Activated CD4-positive, alpha-beta T cell treated with anti-CD3 and anti-CD28 coated beads for 36 hours (primary cell): Measurements from ENCODE around the gene FHL3. TPM values are rescaled to one million over a fixed set of nuclear protein-coding genes. Genes with fewer than 3 reads are reported as not detected.
A peak's percentile ranks its signal among the peaks of the same experiment; 100 is the strongest.

ENCODE experiments used
- ATAC-seq: fragments of 200-7000 bp; cut with Tn5 transposase; one replicate; pipeline ENCODE4 v1.10.0; 2021; ENCODE audit warnings: mild to moderate bottlenecking, moderate library complexity
- CTCF ChIA-PET: fragments of 350-600 bp; sonication (Branson Sonifier 250); formaldehyde crosslinking; loops from one replicate; lab custom pipeline; 2021; ENCODE audit warnings: antibody characterized with exemption; lab: Charles Lee
- POLR2A ChIA-PET: fragments of 350-600 bp; sonication (Branson Sonifier 250); formaldehyde crosslinking; loops from one replicate; lab custom pipeline; 2021; ENCODE audit warnings: antibody characterized with exemption, inconsistent platforms; lab: Charles Lee
- DNase-seq: peaks from one replicate; pipeline ENCODE4 v3.0.0-alpha.2; 2020
- H3K27ac Mint-ChIP-seq: one replicate; pipeline ENCODE4 v1.8.0; 2021; ENCODE audit warnings: mixed read lengths
- H3K27me3 Mint-ChIP-seq: one replicate; pipeline ENCODE4 v1.8.0; 2021; ENCODE audit warnings: mixed read lengths
- H3K36me3 Mint-ChIP-seq: one replicate; pipeline ENCODE4 v1.8.0; 2021; ENCODE audit warnings: low read depth, mixed read lengths
- H3K4me1 Mint-ChIP-seq: one replicate; pipeline ENCODE4 v1.8.0; 2021; ENCODE audit warnings: mixed read lengths
- H3K4me3 Mint-ChIP-seq: one replicate; pipeline ENCODE4 v1.8.0; 2021; ENCODE audit warnings: mild to moderate bottlenecking, moderate library complexity, mixed read lengths
- H3K9me3 Mint-ChIP-seq: one replicate; pipeline ENCODE4 v1.8.0; 2021; ENCODE audit warnings: low read depth, mixed read lengths
- intact Hi-C, 2 experiments: fragments of 100-400 bp; cut with DNase I in 1 of 2; cut with micrococcal nuclease in 1 of 2; formaldehyde crosslinking; loops; one replicate each; pipeline versions ENCODE4 v1.14.2 to v1.15.1; 2022 to 2024; cut with DNase I, micrococcal nuclease
- total RNA-seq, 2 experiments: library from RNA; stranded (reverse); gene quantifications; one replicate each; pipeline ENCODE4 v1.2.3, GENCODE V29; 2021

FHL3 gene
- total RNA-seq, 2 experiments from 2014 or later = 21.1 to 23.8 TPM

GRCh38 chr1:38026592-38027200 is 21.4 kb upstream of the FHL3 start:
- ChIA-PET CTCF (interaction anchor here (0.5 to 2.9 kb wide), 15 partner anchors 8 to 1177 kb away, joined by 3 to 27 read pairs (median 4); partner anchors contain the start of gene MTF1), POLR2A (interaction anchor here (0.6 to 2.6 kb wide), 2 partner anchors 14 to 507 kb away, joined by 3 to 27 read pairs; partner anchors contain the start of gene UTP11)
- peak overlapping the region; percentile 91 for H3K27ac Mint-ChIP-seq

GRCh38 chr1:38025664-38026063 is 20.4 kb upstream of the FHL3 start:
- H3K4me1 Mint-ChIP-seq = peaks cover 48% of the 10 kb centered on the region

More at GRCh38 chr1:38026592-38027200, 21.4 kb upstream of the FHL3 start:
- peaks cover 58% of the 10 kb centered on the region for H3K4me1 Mint-ChIP-seq
- no peak for ATAC-seq
- H3K9me3 Mint-ChIP-seq = no peaks in the 10 kb centered on the region
- no peak overlapping the region for H3K4me3 Mint-ChIP-seq
- peak; percentile 80 for DNase-seq
- intact Hi-C loops = loop anchor here (1.0 to 5.0 kb wide), 10 partner anchors 46 to 1666 kb away; partner anchors contain the start of gene HPCAL4 (in 1 of the 2)
- no peaks in the 10 kb centered on the region for H3K27me3 Mint-ChIP-seq
- peaks cover 39% of the 10 kb centered on the region for H3K36me3 Mint-ChIP-seq

GRCh38 chr1:38025233-38025632 is 19.9 kb upstream of the FHL3 start:
- Mint-ChIP-seq H3K36me3 (peaks cover 44% of the 10 kb centered on the region), H3K27me3 (no peaks in the 10 kb centered on the region), H3K9me3 (no peaks in the 10 kb centered on the region), H3K27ac (no peak overlapping the region), H3K4me3 (no peak overlapping the region), H3K4me1 (peaks cover 43% of the 10 kb centered on the region)
- no peak for ATAC-seq
- no peak for DNase-seq
- POLR2A ChIA-PET = interaction anchor here (1.0 kb wide), 1 partner anchor 46 kb away, joined by 3 read pairs; no protein-coding TSS in a partner anchor
- CTCF ChIA-PET = interaction anchor here (0.8 to 1.5 kb wide), 7 partner anchors 12 to 816 kb away, joined by 3 to 7 read pairs (median 3); partner anchors contain the start of genes SF3A3 and UTP11
- intact Hi-C loops = loop anchor here (5.0 kb wide), 6 partner anchors 47 to 1667 kb away; partner anchors contain the start of gene HPCAL4 (in 1 of the 2)

More at GRCh38 chr1:38025664-38026063, 20.4 kb upstream of the FHL3 start:
- Mint-ChIP-seq H3K9me3 (no peaks in the 10 kb centered on the region), H3K27me3 (no peaks in the 10 kb centered on the region), H3K27ac (no peak overlapping the region), H3K36me3 (peaks cover 40% of the 10 kb centered on the region), H3K4me3 (no peak overlapping the region)
- ChIA-PET CTCF (interaction anchor here (0.8 to 1.5 kb wide), 5 partner anchors 9 to 816 kb away, joined by 3 to 7 read pairs (median 5); no protein-coding TSS in a partner anchor), POLR2A (no interaction called here)
- DNase-seq = no peak
- intact Hi-C loops = loop anchor here (1.0 to 5.0 kb wide), 9 partner anchors 47 to 1667 kb away; partner anchors contain the start of gene HPCAL4 (in 1 of the 2)
- no peak for ATAC-seq

GRCh38 chr1:38022810-38023209 is 17.5 kb upstream of the FHL3 start:
- no peaks in the 10 kb centered on the region for H3K27me3 Mint-ChIP-seq
- peaks cover 19% of the 10 kb centered on the region for H3K4me1 Mint-ChIP-seq
- no peak overlapping the region for H3K4me3 Mint-ChIP-seq
- H3K36me3 Mint-ChIP-seq = peaks cover 55% of the 10 kb centered on the region
- ChIA-PET POLR2A (no interaction called here), CTCF (interaction anchor here (0.5 to 1.5 kb wide), 7 partner anchors 12 to 563 kb away, joined by 3 to 6 read pairs (median 3); no protein-coding TSS in a partner anchor)
- intact Hi-C loops = no loop called here
- no peak overlapping the region for H3K27ac Mint-ChIP-seq
- no peaks in the 10 kb centered on the region for H3K9me3 Mint-ChIP-seq
- DNase-seq = no peak
- no peak for ATAC-seq

DNA sequence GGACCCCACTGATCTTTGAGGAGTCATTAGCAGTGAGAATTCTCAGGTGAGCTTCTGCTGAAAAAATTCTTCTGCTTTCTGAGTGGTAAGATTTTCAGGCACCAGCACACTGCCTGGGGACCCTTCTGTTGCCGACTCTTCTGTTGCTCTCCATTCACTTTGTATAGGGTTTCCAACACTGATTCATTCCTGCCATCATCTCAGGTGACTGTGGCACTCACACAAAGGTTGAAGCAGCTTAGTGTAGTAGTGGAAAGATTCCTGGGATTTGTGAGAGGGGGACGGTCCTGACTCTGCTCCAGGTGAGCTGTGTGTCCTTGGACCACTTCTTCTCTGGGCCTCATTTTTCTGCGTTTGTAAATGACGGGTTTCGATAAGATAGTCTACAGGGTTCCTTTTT is 16.7 kb upstream of the FHL3 start:
- H3K4me1 Mint-ChIP-seq = peaks cover 11% of the 10 kb centered on the region
- H3K4me3 Mint-ChIP-seq = no peak overlapping the region
- ChIA-PET CTCF (interaction anchor here (0.6 to 1.5 kb wide), 5 partner anchors 9 to 488 kb away, joined by 3 to 4 read pairs (median 3); no protein-coding TSS in a partner anchor), POLR2A (interaction anchor here (0.6 kb wide), 1 partner anchor 1862 kb away, joined by 6 read pairs; no protein-coding TSS in a partner anchor)
- no peak overlapping the region for H3K27ac Mint-ChIP-seq
- intact Hi-C loops = no loop called here
- peaks cover 57% of the 10 kb centered on the region for H3K36me3 Mint-ChIP-seq
- ATAC-seq (no peak), DNase-seq (no peak)
- no peaks in the 10 kb centered on the region for H3K27me3 Mint-ChIP-seq
- no peaks in the 10 kb centered on the region for H3K9me3 Mint-ChIP-seq

GRCh38 chr1:38020396-38020795 is 15.1 kb upstream of the FHL3 start:
- Mint-ChIP-seq H3K9me3 (no peaks in the 10 kb centered on the region), H3K27ac (no peak overlapping the region), H3K27me3 (no peaks in the 10 kb centered on the region), H3K36me3 (peaks cover 50% of the 10 kb centered on the region), H3K4me3 (no peak overlapping the region), H3K4me1 (peaks cover 1% of the 10 kb centered on the region)
- DNase-seq (no peak), ATAC-seq (no peak)
- ChIA-PET CTCF (interaction anchor here (0.7 to 1.7 kb wide), 7 partner anchors 12 to 543 kb away, joined by 3 to 4 read pairs (median 3); no protein-coding TSS in a partner anchor), POLR2A (no interaction called here)
- intact Hi-C loops = no loop called here

- DNase-seq = no peak
- Mint-ChIP-seq H3K9me3 (no peaks in the 10 kb centered on the region), H3K4me3 (no peak overlapping the region), H3K27me3 (no peaks in the 10 kb centered on the region), H3K36me3 (peaks cover 50% of the 10 kb centered on the region), H3K27ac (no peak overlapping the region), H3K4me1 (peaks cover 11% of the 10 kb centered on the region)
- ChIA-PET POLR2A (interaction anchor here (1.3 kb wide), 1 partner anchor 9 kb away, joined by 6 read pairs; no protein-coding TSS in a partner anchor), CTCF (interaction anchor here (0.7 to 1.7 kb wide), 5 partner anchors 8 to 760 kb away, joined by 3 to 7 read pairs (median 3); no protein-coding TSS in a partner anchor)
- ATAC-seq = peak; percentile 64
- intact Hi-C loops = loop anchor here (1.0 to 2.0 kb wide), 2 partner anchors 29 to 128 kb away; partner anchors contain the start of gene SF3A3 (in 2 of the 2)
Measured at GRCh38 chr1:38018864-38019343, 13.6 kb upstream of the FHL3 start.

- ChIA-PET POLR2A (no interaction called here), CTCF (interaction anchor here (0.6 to 2.1 kb wide), 4 partner anchors 10 to 785 kb away, joined by 3 to 7 read pairs (median 4); no protein-coding TSS in a partner anchor)
- Mint-ChIP-seq H3K36me3 (peaks cover 48% of the 10 kb centered on the region), H3K27me3 (no peaks in the 10 kb centered on the region), H3K4me1 (peaks cover 28% of the 10 kb centered on the region), H3K4me3 (no peak overlapping the region), H3K9me3 (no peaks in the 10 kb centered on the region), H3K27ac (peak overlapping the region; percentile 49)
- intact Hi-C loops = no loop called here
- DNase-seq (no peak), ATAC-seq (no peak)
Measured at GRCh38 chr1:38015978-38016725, 10.8 kb upstream of the FHL3 start.

GRCh38 chr1:38014724-38015424 is 9.6 kb upstream of the FHL3 start:
- Mint-ChIP-seq H3K36me3 (peaks cover 41% of the 10 kb centered on the region), H3K27ac (peak overlapping the region; percentile 42), H3K9me3 (no peaks in the 10 kb centered on the region), H3K4me3 (peak overlapping the region; percentile 97), H3K4me1 (peaks cover 36% of the 10 kb centered on the region), H3K27me3 (no peaks in the 10 kb centered on the region)
- ATAC-seq (no peak), DNase-seq (no peak)
- intact Hi-C loops = loop anchor here (5.0 kb wide), 4 partner anchors 323 to 1628 kb away; partner anchors contain the start of genes CDCA8 (in 1 of the 2), MRPS15 (in 1 of the 2), NDUFS5 (in 1 of the 2) and STK40 (in 1 of the 2)
- POLR2A ChIA-PET = interaction anchor here (3.5 kb wide), 1 partner anchor 12 kb away, joined by 27 read pairs; no protein-coding TSS in a partner anchor
- CTCF ChIA-PET = interaction anchor here (1.0 to 2.1 kb wide), 6 partner anchors 13 to 1592 kb away, joined by 3 to 9 read pairs (median 5); partner anchors contain the start of gene SF3A3

- ChIA-PET POLR2A (interaction anchor here (3.5 kb wide), 1 partner anchor 13 kb away, joined by 27 read pairs; no protein-coding TSS in a partner anchor), CTCF (interaction anchor here (1.1 to 2.1 kb wide), 5 partner anchors 13 to 1592 kb away, joined by 3 to 9 read pairs (median 7); partner anchors contain the start of gene SF3A3)
- no peaks in the 10 kb centered on the region for H3K27me3 Mint-ChIP-seq
- H3K36me3 Mint-ChIP-seq = peaks cover 40% of the 10 kb centered on the region
- H3K27ac Mint-ChIP-seq = peak overlapping the region; percentile 95
- H3K4me3 Mint-ChIP-seq = peak overlapping the region; percentile 97
- intact Hi-C loops = loop anchor here (5.0 kb wide), 4 partner anchors 322 to 1627 kb away; partner anchors contain the start of genes CDCA8 (in 1 of the 2), MRPS15 (in 1 of the 2), NDUFS5 (in 1 of the 2) and STK40 (in 1 of the 2)
- DNase-seq (no peak), ATAC-seq (no peak)
- peaks cover 43% of the 10 kb centered on the region for H3K4me1 Mint-ChIP-seq
- no peaks in the 10 kb centered on the region for H3K9me3 Mint-ChIP-seq
Measured at GRCh38 chr1:38014171-38014570, 8.9 kb upstream of the FHL3 start.
